T follicular helper cell (primary cell): ENCODE measurements around the gene POTEE.
"Not testable (repeated sequence)": the region's sequence is repeated elsewhere in the genome, so short reads cannot be mapped to it uniquely, and the experiment has no call there.

Experiments
- DNase-seq: peaks from one replicate; pipeline ENCODE4 v3.0.0-alpha.2; 2020; ENCODE audit warnings: low read depth
- total RNA-seq, 2 experiments: gene quantifications; one replicate each; lab custom pipeline; 2026; lab: John Stamatoyannopoulos, UW

Gene POTEE
- 0.06 to 0.13 reads per million in 2 experiments for total RNA-seq

- not testable (repeated sequence) for DNase-seq
Measured at GRCh38 chr2:131209030-131209772, at the start of gene POTEE. POTEE (plus strand) TSS chr2:131209536; CDS start chr2:131218403, 8,867 bp downstream.

- DNase-seq, result not testable (repeated sequence)
Measured at GRCh38 chr2:131165562-131165961, 43.8 kb upstream of the POTEE start.

GRCh38 chr2:131168538-131168937 is 40.8 kb upstream of the POTEE start:
- DNase-seq, result no peak

- not testable (repeated sequence) for DNase-seq
Measured at GRCh38 chr2:131178050-131178449, 31.3 kb upstream of the POTEE start.

GRCh38 chr2:131178721-131179418 is 30.5 kb upstream of the POTEE start:
- DNase-seq, result not testable (repeated sequence)

- not testable (repeated sequence) for DNase-seq
Measured at GRCh38 chr2:131181451-131181850, 27.9 kb upstream of the POTEE start.

GRCh38 chr2:131193421-131193820 is 15.9 kb upstream of the POTEE start:
- DNase-seq, result not testable (repeated sequence)

GRCh38 chr2:131196186-131196585 is 13.2 kb upstream of the POTEE start:
- DNase-seq, result not testable (repeated sequence)

- DNase-seq, result no peak
Measured at GRCh38 chr2:131201098-131201497, 8.2 kb upstream of the POTEE start.

GRCh38 chr2:131207839-131208238 is 1.5 kb upstream of the POTEE start:
- DNase-seq, result not testable (repeated sequence)

GRCh38 chr2:131209773-131210104 is 403 bp downstream of the POTEE start:
- DNase-seq, result not testable (repeated sequence)

- DNase-seq, result not testable (repeated sequence)
Measured at GRCh38 chr2:131210434-131211211, 1.3 kb downstream of the POTEE start.

GRCh38 chr2:131217238-131217986 is 8.1 kb downstream of the POTEE start:
- DNase-seq, result not testable (repeated sequence)

- DNase-seq, result not testable (repeated sequence)
Measured at GRCh38 chr2:131235543-131236449, 26.5 kb downstream of the POTEE start.
